Tibial nerve (tissue), 4 donors: Measurements from ENCODE around the gene NFATC3.

ENCODE experiments used
- EP300 ChIP-seq, 2 donors: sonication (generic); formaldehyde crosslinking; IDR thresholded peaks; one replicate each; pipeline ENCODE4 v1.6.1; 2017; ENCODE audit warnings: antibody characterized with exemption in 2 of 2, mild to moderate bottlenecking in 1 of 2
- POLR2A ChIP-seq, 2 donors: fragments of 450-650 bp; IDR thresholded peaks; one replicate each; pipeline ENCODE4 v1.6.1; 2017; ENCODE audit warnings: antibody characterized with exemption in 2 of 2, mild to moderate bottlenecking in 2 of 2, moderate library complexity in 2 of 2
- TF ChIP-seq, protein P1 (sequence below), 5 experiments: fragments of 200-600 bp in 3 of 5; fragments of 450-650 bp in 2 of 5; sonication (generic) in 3 of 5; IDR thresholded peaks; one replicate each; pipeline ENCODE4 v1.5.1; 2016 to 2019; ENCODE audit warnings: antibody characterized with exemption in 5 of 5, mild to moderate bottlenecking in 3 of 5, moderate library complexity in 2 of 5

- TF ChIP-seq, protein P1, sequence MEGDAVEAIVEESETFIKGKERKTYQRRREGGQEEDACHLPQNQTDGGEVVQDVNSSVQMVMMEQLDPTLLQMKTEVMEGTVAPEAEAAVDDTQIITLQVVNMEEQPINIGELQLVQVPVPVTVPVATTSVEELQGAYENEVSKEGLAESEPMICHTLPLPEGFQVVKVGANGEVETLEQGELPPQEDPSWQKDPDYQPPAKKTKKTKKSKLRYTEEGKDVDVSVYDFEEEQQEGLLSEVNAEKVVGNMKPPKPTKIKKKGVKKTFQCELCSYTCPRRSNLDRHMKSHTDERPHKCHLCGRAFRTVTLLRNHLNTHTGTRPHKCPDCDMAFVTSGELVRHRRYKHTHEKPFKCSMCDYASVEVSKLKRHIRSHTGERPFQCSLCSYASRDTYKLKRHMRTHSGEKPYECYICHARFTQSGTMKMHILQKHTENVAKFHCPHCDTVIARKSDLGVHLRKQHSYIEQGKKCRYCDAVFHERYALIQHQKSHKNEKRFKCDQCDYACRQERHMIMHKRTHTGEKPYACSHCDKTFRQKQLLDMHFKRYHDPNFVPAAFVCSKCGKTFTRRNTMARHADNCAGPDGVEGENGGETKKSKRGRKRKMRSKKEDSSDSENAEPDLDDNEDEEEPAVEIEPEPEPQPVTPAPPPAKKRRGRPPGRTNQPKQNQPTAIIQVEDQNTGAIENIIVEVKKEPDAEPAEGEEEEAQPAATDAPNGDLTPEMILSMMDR (IDR thresholded peaks at IDR 0.05) = no peak
- no peak for TF ChIP-seq POLR2A (IDR thresholded peaks at IDR 0.05)
- no peak for TF ChIP-seq EP300 (IDR thresholded peaks at IDR 0.05)
Observed at GRCh38 chr16:68068926-68069325, 16.2 kb upstream of the NFATC3 start.
